ENCODE measurements around the gene YBEY.
"Not testable (repeated sequence)": the region's sequence is repeated elsewhere in the genome, so short reads cannot be mapped to it uniquely, and the experiment has no call there.

The YBEY gene

DNA sequence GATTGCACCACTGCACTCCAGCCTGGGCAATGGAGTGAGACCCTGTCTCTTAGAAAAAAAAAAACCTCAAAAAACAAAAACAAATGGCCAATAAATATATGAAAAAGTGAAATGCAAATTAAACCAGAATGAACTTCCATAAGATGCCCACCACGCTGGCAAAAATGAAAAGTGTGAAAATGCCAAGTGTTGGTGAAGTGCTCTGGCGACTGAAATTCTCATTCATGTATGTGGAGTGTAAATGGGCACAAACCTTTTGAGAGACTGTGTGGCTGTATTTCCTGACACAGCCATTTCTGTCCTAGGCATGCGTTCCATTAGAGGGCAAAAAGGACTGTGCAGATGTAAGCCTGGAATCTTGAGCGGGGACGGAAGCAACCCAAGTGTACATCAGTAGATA is 18.3 kb downstream of the YBEY start:
- Histone ChIP-seq H3K27ac (ENCODE audit: low read length) (no peak overlapping the region), H3K27me3 (ENCODE audit: control insufficient read depth, insufficient read depth, low read length) (no peaks in the 10 kb centered on the region), H3K36me3 (ENCODE audit: control insufficient read depth, insufficient read depth, low read length) (peaks cover 23% of the 10 kb centered on the region), H3K9me3 (ENCODE audit: control insufficient read depth, insufficient read depth, low read length) (no peaks in the 10 kb centered on the region), H3K4me3 (ENCODE audit: low read length) (no peak overlapping the region), H3K4me1 (ENCODE audit: control insufficient read depth, insufficient read depth, low read length) (no peaks in the 10 kb centered on the region)
- no peak for DNase-seq (ENCODE audit: low read depth, low spot score)
- no CpG with 5 or more reads among the region's 5 CpGs for WGBS (ENCODE audit: insufficient coverage, insufficient read length)

DNA sequence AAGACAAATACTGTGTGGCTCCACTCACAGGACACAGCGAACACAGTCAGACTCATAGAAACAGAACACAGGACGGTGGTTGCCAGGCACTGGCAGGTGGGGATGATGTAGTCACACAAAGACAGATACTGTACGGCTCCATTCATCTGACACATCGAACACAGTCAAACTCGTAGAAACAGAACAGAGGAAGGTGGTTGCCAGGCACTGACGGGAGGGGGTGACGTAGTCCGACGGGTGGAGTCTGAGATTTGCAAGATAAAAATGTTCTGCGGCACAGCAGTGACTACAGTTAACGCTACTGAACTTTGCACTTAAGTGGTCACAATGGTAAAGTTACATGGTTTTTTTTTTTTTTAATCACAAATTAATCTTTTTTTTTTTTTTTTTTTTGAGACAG is 18.8 kb downstream of the YBEY start:
- DNase-seq (ENCODE audit: low read depth, low spot score), result no peak
- no peak overlapping the region for H3K27ac ChIP-seq (ENCODE audit: low read length)
- no peaks in the 10 kb centered on the region for H3K4me1 ChIP-seq (ENCODE audit: control insufficient read depth, insufficient read depth, low read length)
- WGBS (ENCODE audit: insufficient coverage, insufficient read length), result no CpG with 5 or more reads among the region's 11 CpGs
- no peaks in the 10 kb centered on the region for H3K27me3 ChIP-seq (ENCODE audit: control insufficient read depth, insufficient read depth, low read length)
- H3K36me3 ChIP-seq (ENCODE audit: control insufficient read depth, insufficient read depth, low read length), result peaks cover 19% of the 10 kb centered on the region; the same call in 1 of the 2 replicates
- no peak overlapping the region for H3K4me3 ChIP-seq (ENCODE audit: low read length)
- no peaks in the 10 kb centered on the region for H3K9me3 ChIP-seq (ENCODE audit: control insufficient read depth, insufficient read depth, low read length)

DNA sequence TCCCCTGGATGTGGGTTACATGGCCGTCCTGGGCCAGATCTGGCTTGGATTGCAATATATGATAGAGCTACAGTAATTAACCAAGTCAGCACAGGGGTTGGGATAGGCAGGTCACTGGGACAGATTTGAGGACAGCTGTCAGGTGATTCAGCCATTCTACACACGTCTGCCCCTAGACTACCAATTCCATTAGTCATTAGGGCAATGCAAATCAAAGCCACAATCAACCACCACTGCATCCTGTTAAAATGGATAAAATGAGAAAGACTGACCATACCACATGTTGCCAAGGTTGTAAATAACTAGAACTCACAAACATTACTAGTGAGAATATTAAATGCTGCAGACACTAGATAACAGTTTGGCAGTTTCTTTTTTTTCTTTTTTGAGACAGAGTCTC is 21.5 kb downstream of the YBEY start:
- peaks cover 16% of the 10 kb centered on the region; the same call in 1 of the 2 replicates for H3K36me3 ChIP-seq (ENCODE audit: control insufficient read depth, insufficient read depth, low read length)
- H3K27me3 ChIP-seq (ENCODE audit: control insufficient read depth, insufficient read depth, low read length), result no peaks in the 10 kb centered on the region
- DNase-seq (ENCODE audit: low read depth, low spot score), result no peak
- WGBS (ENCODE audit: insufficient coverage, insufficient read length), result no CpG with 5 or more reads among the region's 2 CpGs
- no peak overlapping the region for H3K27ac ChIP-seq (ENCODE audit: low read length)
- no peak overlapping the region for H3K4me3 ChIP-seq (ENCODE audit: low read length)
- no peaks in the 10 kb centered on the region for H3K9me3 ChIP-seq (ENCODE audit: control insufficient read depth, insufficient read depth, low read length)
- H3K4me1 ChIP-seq (ENCODE audit: control insufficient read depth, insufficient read depth, low read length), result no peaks in the 10 kb centered on the region

DNA sequence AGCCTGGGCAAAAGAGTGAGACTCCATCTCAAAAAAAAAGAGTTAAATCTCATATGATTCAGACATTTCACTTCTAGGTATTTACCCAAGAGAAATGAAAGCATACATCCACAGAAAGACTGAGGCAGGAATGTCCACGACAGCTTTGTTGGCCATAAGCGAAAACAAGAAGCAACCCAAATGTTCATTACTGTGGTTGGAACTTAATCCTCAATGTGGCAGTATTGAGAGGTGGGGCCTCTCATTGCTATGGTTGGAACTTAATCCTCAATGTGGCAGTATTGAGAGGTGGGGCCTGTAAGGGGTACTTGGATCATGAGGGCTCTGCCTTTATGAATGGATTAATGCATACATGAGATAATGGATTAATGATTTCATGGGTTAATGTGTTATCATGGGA is 22.3 kb downstream of the YBEY start:
- Histone ChIP-seq H3K36me3 (ENCODE audit: control insufficient read depth, insufficient read depth, low read length) (peaks cover 19% of the 10 kb centered on the region; the same call in 1 of the 2 replicates), H3K27ac (ENCODE audit: low read length) (no peak overlapping the region), H3K27me3 (ENCODE audit: control insufficient read depth, insufficient read depth, low read length) (no peaks in the 10 kb centered on the region), H3K4me3 (ENCODE audit: low read length) (no peak overlapping the region), H3K4me1 (ENCODE audit: control insufficient read depth, insufficient read depth, low read length) (no peaks in the 10 kb centered on the region), H3K9me3 (ENCODE audit: control insufficient read depth, insufficient read depth, low read length) (no peaks in the 10 kb centered on the region; the same call in 1 of the 2 replicates)
- DNase-seq (ENCODE audit: low read depth, low spot score), result no peak
- WGBS (ENCODE audit: insufficient coverage, insufficient read length), result no CpG with 5 or more reads among the region's 2 CpGs

DNA sequence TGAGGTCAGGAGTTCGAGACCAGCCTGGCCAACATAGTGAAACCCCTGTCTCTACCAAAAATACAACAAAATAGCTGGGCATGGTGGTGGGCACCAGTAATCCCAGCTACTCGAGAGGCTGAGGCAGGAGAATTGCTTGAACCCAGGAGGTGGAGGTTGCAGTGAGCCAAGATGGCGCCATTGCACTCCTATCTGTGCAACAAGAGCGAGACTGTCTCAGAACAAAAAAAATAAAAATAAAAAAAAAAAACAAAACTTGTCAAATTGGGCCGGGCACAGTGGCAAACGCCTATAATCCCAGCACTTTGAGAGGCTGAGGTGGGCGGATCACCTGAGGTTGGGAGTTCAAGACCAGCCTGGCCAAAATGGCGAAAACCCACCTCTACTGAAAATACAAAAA is 24.1 kb downstream of the YBEY start:
- no CpG with 5 or more reads among the region's 8 CpGs for WGBS (ENCODE audit: insufficient coverage, insufficient read length)

DNA sequence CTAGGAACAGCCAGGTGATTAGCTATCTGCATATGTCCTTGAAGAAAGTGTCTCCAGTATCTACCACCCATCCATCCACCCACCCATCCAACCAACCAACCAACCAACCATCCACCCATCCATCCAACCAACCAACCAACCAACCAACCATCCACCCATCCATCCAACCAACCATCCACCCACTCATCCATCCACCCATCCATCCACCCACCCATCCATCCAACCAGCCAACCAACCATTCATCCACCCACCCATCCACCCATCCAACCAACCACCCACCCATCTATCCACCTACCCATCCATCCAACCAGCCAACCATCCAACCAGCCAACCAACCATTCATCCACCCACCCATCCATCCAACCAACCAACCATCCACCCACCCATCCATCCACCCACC is 25.4 kb downstream of the YBEY start:
- H3K4me1 ChIP-seq (ENCODE audit: control insufficient read depth, insufficient read depth, low read length), result no peaks in the 10 kb centered on the region
- no peaks in the 10 kb centered on the region; the same call in 1 of the 2 replicates for H3K9me3 ChIP-seq (ENCODE audit: control insufficient read depth, insufficient read depth, low read length)
- H3K36me3 ChIP-seq (ENCODE audit: control insufficient read depth, insufficient read depth, low read length), result peaks cover 13% of the 10 kb centered on the region
- no peak overlapping the region for H3K27ac ChIP-seq (ENCODE audit: low read length)
- H3K27me3 ChIP-seq (ENCODE audit: control insufficient read depth, insufficient read depth, low read length), result no peaks in the 10 kb centered on the region
- no peak for DNase-seq (ENCODE audit: low read depth, low spot score)
- H3K4me3 ChIP-seq (ENCODE audit: low read length), result no peak overlapping the region

More for the DNA sequence above, 24.1 kb downstream of the YBEY start:
- H3K9me3 ChIP-seq (ENCODE audit: control insufficient read depth, insufficient read depth, low read length); H3K27ac ChIP-seq (ENCODE audit: low read length); H3K4me3 ChIP-seq (ENCODE audit: low read length); DNase-seq (ENCODE audit: low read depth, low spot score); H3K4me1 ChIP-seq (ENCODE audit: control insufficient read depth, insufficient read depth, low read length); H3K27me3 ChIP-seq (ENCODE audit: control insufficient read depth, insufficient read depth, low read length): not testable (repeated sequence)
- peaks cover 13% of the 10 kb centered on the region for H3K36me3 ChIP-seq (ENCODE audit: control insufficient read depth, insufficient read depth, low read length)

DNA sequence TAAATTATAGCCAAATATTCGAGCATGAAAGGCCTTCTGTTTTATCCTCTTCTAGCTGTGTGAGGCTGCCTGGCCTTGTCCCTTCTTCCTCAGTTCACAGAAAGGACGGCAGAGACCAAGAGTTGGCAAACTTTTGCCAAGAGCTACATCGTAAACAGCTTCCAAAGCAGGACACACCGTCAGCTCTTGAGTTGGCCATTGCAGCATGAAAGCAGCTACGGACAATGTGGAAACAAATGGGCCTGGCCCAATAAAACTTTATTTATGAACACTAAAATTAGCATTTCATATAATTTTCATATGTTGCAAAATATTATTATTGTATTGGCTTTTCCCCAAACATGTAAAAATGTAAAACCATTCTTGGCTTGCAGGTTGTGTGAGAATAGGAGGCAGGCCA is 26.8 kb downstream of the YBEY start:
- Histone ChIP-seq H3K4me3 (ENCODE audit: low read length) (no peak overlapping the region), H3K9me3 (ENCODE audit: control insufficient read depth, insufficient read depth, low read length) (no peaks in the 10 kb centered on the region; the same call in 1 of the 2 replicates), H3K4me1 (ENCODE audit: control insufficient read depth, insufficient read depth, low read length) (peaks cover 2% of the 10 kb centered on the region; the same call in 1 of the 2 replicates), H3K36me3 (ENCODE audit: control insufficient read depth, insufficient read depth, low read length) (peaks cover 13% of the 10 kb centered on the region), H3K27me3 (ENCODE audit: control insufficient read depth, insufficient read depth, low read length) (no peaks in the 10 kb centered on the region), H3K27ac (ENCODE audit: low read length) (no peak overlapping the region)
- no peak for DNase-seq (ENCODE audit: low read depth, low spot score)
- no CpG with 5 or more reads among the region's 5 CpGs for WGBS (ENCODE audit: insufficient coverage, insufficient read length)

DNA sequence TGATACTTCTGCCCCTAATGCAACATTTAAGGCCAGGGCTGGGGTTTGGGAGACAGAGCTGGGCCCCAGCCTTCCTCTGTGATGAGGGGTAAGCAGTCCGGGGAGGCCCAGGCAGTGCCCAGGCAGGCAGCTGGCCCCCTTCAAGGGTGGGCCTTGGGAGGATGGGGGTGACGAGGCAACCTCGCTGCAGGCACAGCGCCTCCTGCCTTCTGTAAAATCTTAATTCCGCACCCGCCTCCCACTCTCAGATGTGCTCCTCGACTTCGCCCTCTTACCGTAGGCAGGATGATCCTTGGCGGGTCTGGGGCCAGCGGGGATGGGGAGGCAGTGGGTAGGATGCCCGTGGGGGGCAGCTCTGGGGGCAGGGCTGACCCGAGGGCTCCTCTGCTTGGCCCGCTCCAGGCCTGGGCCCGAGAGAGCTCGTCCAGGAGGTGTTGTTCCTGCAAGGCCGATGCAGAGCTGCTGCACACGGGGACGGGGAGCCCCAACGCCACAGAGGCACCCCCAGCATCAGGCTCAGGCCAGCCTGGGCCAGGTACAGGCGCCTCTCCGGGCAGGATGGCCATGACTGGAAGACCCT is 28.4 kb downstream of the YBEY start:
- Histone ChIP-seq H3K9me3 (ENCODE audit: control insufficient read depth, insufficient read depth, low read length) (no peaks in the 10 kb centered on the region; the same call in 1 of the 2 replicates), H3K4me1 (ENCODE audit: control insufficient read depth, insufficient read depth, low read length) (peaks cover 9% of the 10 kb centered on the region; the same call in 1 of the 2 replicates), H3K27me3 (ENCODE audit: control insufficient read depth, insufficient read depth, low read length) (no peaks in the 10 kb centered on the region), H3K36me3 (ENCODE audit: control insufficient read depth, insufficient read depth, low read length) (peaks cover 8% of the 10 kb centered on the region), H3K27ac (ENCODE audit: low read length) (no peak overlapping the region), H3K4me3 (ENCODE audit: low read length) (no peak overlapping the region)
- WGBS (ENCODE audit: insufficient coverage, insufficient read length), result no CpG with 5 or more reads among the region's 22 CpGs
- DNase-seq (ENCODE audit: low read depth, low spot score), result no peak

DNA sequence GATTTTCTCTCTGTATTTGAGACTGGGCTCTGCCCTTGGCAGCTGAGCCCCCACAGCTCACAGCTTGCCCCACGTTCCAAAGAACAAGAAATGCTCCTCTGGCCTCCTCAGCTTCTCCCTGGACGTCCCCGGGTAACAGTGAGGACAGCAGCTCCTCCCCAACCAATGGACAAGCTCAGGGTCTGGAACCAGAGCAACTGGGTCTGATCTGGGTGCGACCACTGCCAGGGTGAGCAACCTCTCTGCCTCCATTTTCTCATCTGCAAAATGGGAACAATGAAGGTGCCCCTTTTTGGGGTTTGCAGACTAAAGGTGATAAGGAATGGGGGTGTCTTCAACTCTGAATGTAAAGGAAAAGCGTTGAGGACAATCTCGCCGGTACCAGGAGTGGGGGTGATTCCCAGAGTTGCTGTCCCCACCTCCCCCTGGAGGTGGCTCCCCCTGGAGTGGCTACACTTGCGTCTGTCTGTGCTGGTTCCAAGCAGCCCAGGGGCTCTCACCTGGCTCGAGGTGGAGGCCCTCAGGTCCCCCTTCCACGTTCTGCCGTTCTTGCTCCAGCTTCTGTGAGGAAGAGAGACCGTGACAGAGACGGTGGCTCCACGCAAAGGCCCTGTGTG is 30.7 kb downstream of the YBEY start:
- peaks cover 9% of the 10 kb centered on the region; the same call in 1 of the 2 replicates for H3K4me1 ChIP-seq (ENCODE audit: control insufficient read depth, insufficient read depth, low read length)
- WGBS (ENCODE audit: insufficient coverage, insufficient read length), result no CpG with 5 or more reads among the region's 14 CpGs
- H3K36me3 ChIP-seq (ENCODE audit: control insufficient read depth, insufficient read depth, low read length), result peaks cover 6% of the 10 kb centered on the region

DNA sequence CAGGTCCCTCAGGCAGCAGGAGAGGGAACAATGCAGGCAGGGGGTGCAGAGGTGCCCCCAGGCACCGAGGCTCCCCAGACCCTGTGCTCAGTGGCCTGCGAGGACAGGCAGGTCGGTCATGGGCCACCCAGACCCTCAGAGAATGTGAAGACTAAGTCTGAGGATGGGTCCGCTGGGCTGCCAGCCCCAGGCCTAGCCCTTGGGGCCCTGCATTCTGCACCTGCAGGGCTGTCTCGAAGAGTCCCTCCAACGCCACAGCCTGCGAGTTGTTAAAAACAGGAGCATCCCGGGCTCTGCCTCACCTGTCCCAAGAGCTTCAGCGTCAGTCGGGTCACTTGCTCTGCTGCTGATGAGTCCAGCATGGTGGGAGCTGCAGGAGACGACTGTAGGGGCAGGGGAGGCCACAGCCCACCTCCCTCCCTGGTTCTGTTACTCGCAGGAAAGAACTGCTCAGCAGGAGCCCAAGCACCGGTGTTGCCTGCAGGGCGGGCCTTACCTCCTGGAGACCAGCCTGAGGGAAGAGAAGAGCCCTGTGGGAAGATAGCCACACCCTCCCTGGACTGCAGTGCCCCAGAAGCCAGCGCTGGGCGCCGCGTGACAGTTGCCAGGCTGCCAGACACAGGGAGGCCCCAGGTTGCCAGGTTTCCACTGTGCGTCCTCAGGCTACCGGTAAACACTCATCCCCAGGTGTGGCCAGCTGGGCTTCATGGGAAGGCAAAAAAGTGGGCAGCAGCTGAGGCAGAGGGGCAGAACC is 31.7 kb downstream of the YBEY start:
- Histone ChIP-seq H3K4me3 (ENCODE audit: low read length) (no peak overlapping the region), H3K9me3 (ENCODE audit: control insufficient read depth, insufficient read depth, low read length) (no peaks in the 10 kb centered on the region; the same call in 1 of the 2 replicates), H3K4me1 (ENCODE audit: control insufficient read depth, insufficient read depth, low read length) (peaks cover 11% of the 10 kb centered on the region), H3K36me3 (ENCODE audit: control insufficient read depth, insufficient read depth, low read length) (peaks cover 6% of the 10 kb centered on the region), H3K27me3 (ENCODE audit: control insufficient read depth, insufficient read depth, low read length) (no peaks in the 10 kb centered on the region), H3K27ac (ENCODE audit: low read length) (no peak overlapping the region)
- no CpG with 5 or more reads among the region's 20 CpGs for WGBS (ENCODE audit: insufficient coverage, insufficient read length)
- no peak for DNase-seq (ENCODE audit: low read depth, low spot score)

More for the DNA sequence above, 30.7 kb downstream of the YBEY start:
- DNase-seq (ENCODE audit: low read depth, low spot score), result no peak
- H3K4me3 ChIP-seq (ENCODE audit: low read length), result no peak overlapping the region
- no peaks in the 10 kb centered on the region; the same call in 1 of the 2 replicates for H3K9me3 ChIP-seq (ENCODE audit: control insufficient read depth, insufficient read depth, low read length)
- no peaks in the 10 kb centered on the region for H3K27me3 ChIP-seq (ENCODE audit: control insufficient read depth, insufficient read depth, low read length)
- no peak overlapping the region for H3K27ac ChIP-seq (ENCODE audit: low read length)

All from iPS DF 6.9 (cell line).